K562 (cell line): ENCODE measurements around the gene HK1. TPM values are rescaled to one million over a fixed set of nuclear protein-coding genes. Genes with fewer than 3 reads are reported as not detected.

Source experiments
- ATF7 ChIP-seq: fragments of 450-650 bp; IDR thresholded peaks from 2 replicates; pipeline ENCODE4 v1.7.1; 2014; ENCODE audit warnings: mild to moderate bottlenecking, moderate library complexity
- CAMTA2 ChIP-seq: fragments of 250-450 bp; sonication (Bioruptor Pico); conservative IDR thresholded peaks from 2 replicates; pipeline ENCODE4 v1.5.1; 2022
- MEIS2 ChIP-seq: fragments of 450-650 bp; IDR thresholded peaks from 2 replicates; pipeline ENCODE4 v1.6.1; 2014; ENCODE audit warnings: mild to moderate bottlenecking; ENCODE audit not compliant: partially characterized antibody
- NRF1 ChIP-seq, 2 experiments: fragments of 450-650 bp; IDR thresholded peaks in 1 of 2; conservative IDR thresholded peaks in 1 of 2; 2 replicates each; pipeline ENCODE4 v1.6.1; 2014; ENCODE audit warnings: mild to moderate bottlenecking in 2 of 2
- POLR3A ChIP-seq: IDR thresholded peaks from 2 replicates; pipeline ENCODE4 v1.6.1; 2011; ENCODE audit warnings: borderline replicate concordance, mild to moderate bottlenecking, moderate library complexity; ENCODE audit not compliant: insufficient read length, insufficient read depth; ENCODE audit errors: extremely low read depth
- RAD21 ChIP-seq, 2 experiments: fragments of 250-450 bp in 1 of 2; fragments of 450-650 bp in 1 of 2; sonication (Bioruptor Pico) in 1 of 2; formaldehyde crosslinking in 1 of 2; IDR thresholded peaks in 1 of 2; conservative IDR thresholded peaks in 1 of 2; 2 replicates each; pipeline versions ENCODE4 v1.4.0 to v1.8.0; 2020 to 2022; ENCODE audit warnings: mild to moderate bottlenecking in 2 of 2, moderate library complexity in 1 of 2
- RFX5 ChIP-seq: IDR thresholded peaks from 2 replicates; pipeline ENCODE4 v1.6.1; 2011; ENCODE audit warnings: low read depth, mild to moderate bottlenecking, improper control_type of control experiment, low read length
- TFAM ChIP-seq: fragments of 250-450 bp; sonication (Bioruptor Pico); conservative IDR thresholded peaks from 2 replicates; pipeline ENCODE4 v1.5.0; 2021; ENCODE audit warnings: mild to moderate bottlenecking, moderate library complexity
- TRIM24 ChIP-seq, 2 experiments: fragments of 450-650 bp; IDR thresholded peaks; 2 replicates each; pipeline ENCODE4 v1.6.1; 2016
- XRCC5 ChIP-seq: fragments of 200-400 bp; formaldehyde crosslinking; IDR thresholded peaks from 2 replicates; pipeline ENCODE4 v1.6.1; 2017; ENCODE audit warnings: low read depth, mild to moderate bottlenecking, low read length
- ZNF830 ChIP-seq: fragments of 250-450 bp; sonication (Bioruptor Pico); IDR thresholded peaks from 2 replicates; pipeline ENCODE4 v1.5.0; 2021; ENCODE audit warnings: mild to moderate bottlenecking
- polyA plus RNA-seq, 8 experiments: library from polyadenylated mRNA; depleted of rRNA in 4 of 8; stranded (reverse) in 5 of 8; unstranded in 3 of 8; fragments of >200 nt; fragmentation: Nextera tagmentation in 2 of 8; fragmentation: Illumina TruSeq in 1 of 8; extraction: Ambion mirVana in 2 of 8; extraction: Trizol in 1 of 8; gene quantifications; 2 replicates each; pipeline versions ENCODE4 v1.2.1 to v1.2.3, GENCODE V29; 2011 to 2014; ENCODE audit warnings: inconsistent platforms in 1 of 8, missing spikeins in 1 of 8
- total RNA-seq, 7 experiments: library from RNA; depleted of rRNA in 6 of 7; stranded (reverse); fragments of >200 nt in 6 of 7; fragmentation: Illumina TruSeq in 2 of 7; extraction: Trizol in 2 of 7; gene quantifications; 2 replicates each; pipeline versions ENCODE4 v1.2.1 to v1.2.3, GENCODE V29; 2011 to 2021; ENCODE audit warnings: low replicate concordance in 1 of 7
- TF ChIP-seq, protein P1 (sequence below): fragments of 450-650 bp; IDR thresholded peaks from 2 replicates; pipeline ENCODE4 v1.6.1; 2016; ENCODE audit warnings: mild to moderate bottlenecking, moderate library complexity
- TF ChIP-seq, protein P2 (sequence below), 2 experiments: fragments of 200-800 bp in 1 of 2; sonication (Bioruptor generic) in 1 of 2; sonication (generic) in 1 of 2; formaldehyde crosslinking in 1 of 2; IDR thresholded peaks in 1 of 2; conservative IDR thresholded peaks in 1 of 2; 2 replicates each; pipeline versions ENCODE4 v1.5.0 to v1.6.1; 2016 to 2020; ENCODE audit warnings: missing compliant biosample characterization in 1 of 2, missing genetic modification characterization in 1 of 2, missing genetic modification reagents in 1 of 2
- TF ChIP-seq, protein P3 (sequence below): fragments of 450-650 bp; IDR thresholded peaks from 2 replicates; pipeline ENCODE4 v1.7.0; 2016; ENCODE audit warnings: borderline replicate concordance

Gene HK1
- total and polyA plus RNA-seq, 9 of the 15 experiments (the other 6 are each of a cell fraction or from before 2014, with no cell fraction given), result 29.2 to 444 (median 193) TPM

DNA sequence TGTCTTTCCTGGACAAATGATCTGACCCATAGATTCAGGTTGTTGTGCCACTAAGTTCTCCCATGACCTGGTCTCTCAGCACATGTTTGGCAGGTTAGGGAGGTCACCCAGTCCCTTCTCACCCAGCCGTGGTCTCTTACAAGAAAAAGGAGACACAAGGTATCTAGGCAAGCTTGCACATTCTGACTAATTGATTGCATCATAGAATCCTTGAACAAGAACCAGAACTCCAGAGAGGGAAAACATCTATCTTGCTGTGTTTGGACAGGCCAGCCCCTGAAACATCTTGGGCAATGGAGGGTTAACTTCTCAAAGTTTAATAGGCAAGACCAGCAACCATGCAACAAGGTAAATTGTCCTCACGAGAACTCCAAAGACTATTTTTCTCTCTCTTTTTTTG, 8.5 kb upstream of the HK1 start (continued):
- TF ChIP-seq, protein P1, sequence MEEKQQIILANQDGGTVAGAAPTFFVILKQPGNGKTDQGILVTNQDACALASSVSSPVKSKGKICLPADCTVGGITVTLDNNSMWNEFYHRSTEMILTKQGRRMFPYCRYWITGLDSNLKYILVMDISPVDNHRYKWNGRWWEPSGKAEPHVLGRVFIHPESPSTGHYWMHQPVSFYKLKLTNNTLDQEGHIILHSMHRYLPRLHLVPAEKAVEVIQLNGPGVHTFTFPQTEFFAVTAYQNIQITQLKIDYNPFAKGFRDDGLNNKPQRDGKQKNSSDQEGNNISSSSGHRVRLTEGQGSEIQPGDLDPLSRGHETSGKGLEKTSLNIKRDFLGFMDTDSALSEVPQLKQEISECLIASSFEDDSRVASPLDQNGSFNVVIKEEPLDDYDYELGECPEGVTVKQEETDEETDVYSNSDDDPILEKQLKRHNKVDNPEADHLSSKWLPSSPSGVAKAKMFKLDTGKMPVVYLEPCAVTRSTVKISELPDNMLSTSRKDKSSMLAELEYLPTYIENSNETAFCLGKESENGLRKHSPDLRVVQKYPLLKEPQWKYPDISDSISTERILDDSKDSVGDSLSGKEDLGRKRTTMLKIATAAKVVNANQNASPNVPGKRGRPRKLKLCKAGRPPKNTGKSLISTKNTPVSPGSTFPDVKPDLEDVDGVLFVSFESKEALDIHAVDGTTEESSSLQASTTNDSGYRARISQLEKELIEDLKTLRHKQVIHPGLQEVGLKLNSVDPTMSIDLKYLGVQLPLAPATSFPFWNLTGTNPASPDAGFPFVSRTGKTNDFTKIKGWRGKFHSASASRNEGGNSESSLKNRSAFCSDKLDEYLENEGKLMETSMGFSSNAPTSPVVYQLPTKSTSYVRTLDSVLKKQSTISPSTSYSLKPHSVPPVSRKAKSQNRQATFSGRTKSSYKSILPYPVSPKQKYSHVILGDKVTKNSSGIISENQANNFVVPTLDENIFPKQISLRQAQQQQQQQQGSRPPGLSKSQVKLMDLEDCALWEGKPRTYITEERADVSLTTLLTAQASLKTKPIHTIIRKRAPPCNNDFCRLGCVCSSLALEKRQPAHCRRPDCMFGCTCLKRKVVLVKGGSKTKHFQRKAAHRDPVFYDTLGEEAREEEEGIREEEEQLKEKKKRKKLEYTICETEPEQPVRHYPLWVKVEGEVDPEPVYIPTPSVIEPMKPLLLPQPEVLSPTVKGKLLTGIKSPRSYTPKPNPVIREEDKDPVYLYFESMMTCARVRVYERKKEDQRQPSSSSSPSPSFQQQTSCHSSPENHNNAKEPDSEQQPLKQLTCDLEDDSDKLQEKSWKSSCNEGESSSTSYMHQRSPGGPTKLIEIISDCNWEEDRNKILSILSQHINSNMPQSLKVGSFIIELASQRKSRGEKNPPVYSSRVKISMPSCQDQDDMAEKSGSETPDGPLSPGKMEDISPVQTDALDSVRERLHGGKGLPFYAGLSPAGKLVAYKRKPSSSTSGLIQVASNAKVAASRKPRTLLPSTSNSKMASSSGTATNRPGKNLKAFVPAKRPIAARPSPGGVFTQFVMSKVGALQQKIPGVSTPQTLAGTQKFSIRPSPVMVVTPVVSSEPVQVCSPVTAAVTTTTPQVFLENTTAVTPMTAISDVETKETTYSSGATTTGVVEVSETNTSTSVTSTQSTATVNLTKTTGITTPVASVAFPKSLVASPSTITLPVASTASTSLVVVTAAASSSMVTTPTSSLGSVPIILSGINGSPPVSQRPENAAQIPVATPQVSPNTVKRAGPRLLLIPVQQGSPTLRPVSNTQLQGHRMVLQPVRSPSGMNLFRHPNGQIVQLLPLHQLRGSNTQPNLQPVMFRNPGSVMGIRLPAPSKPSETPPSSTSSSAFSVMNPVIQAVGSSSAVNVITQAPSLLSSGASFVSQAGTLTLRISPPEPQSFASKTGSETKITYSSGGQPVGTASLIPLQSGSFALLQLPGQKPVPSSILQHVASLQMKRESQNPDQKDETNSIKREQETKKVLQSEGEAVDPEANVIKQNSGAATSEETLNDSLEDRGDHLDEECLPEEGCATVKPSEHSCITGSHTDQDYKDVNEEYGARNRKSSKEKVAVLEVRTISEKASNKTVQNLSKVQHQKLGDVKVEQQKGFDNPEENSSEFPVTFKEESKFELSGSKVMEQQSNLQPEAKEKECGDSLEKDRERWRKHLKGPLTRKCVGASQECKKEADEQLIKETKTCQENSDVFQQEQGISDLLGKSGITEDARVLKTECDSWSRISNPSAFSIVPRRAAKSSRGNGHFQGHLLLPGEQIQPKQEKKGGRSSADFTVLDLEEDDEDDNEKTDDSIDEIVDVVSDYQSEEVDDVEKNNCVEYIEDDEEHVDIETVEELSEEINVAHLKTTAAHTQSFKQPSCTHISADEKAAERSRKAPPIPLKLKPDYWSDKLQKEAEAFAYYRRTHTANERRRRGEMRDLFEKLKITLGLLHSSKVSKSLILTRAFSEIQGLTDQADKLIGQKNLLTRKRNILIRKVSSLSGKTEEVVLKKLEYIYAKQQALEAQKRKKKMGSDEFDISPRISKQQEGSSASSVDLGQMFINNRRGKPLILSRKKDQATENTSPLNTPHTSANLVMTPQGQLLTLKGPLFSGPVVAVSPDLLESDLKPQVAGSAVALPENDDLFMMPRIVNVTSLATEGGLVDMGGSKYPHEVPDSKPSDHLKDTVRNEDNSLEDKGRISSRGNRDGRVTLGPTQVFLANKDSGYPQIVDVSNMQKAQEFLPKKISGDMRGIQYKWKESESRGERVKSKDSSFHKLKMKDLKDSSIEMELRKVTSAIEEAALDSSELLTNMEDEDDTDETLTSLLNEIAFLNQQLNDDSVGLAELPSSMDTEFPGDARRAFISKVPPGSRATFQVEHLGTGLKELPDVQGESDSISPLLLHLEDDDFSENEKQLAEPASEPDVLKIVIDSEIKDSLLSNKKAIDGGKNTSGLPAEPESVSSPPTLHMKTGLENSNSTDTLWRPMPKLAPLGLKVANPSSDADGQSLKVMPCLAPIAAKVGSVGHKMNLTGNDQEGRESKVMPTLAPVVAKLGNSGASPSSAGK, result 0 out of 2 replicates have a peak, but pooled peaks have one; percentile 6
- TF ChIP-seq TFAM, result no peak
- TF ChIP-seq POLR3A, result no peak
- no peak for TF ChIP-seq NRF1 (conservative IDR thresholded peaks at IDR 0.05 in 1 of 2, IDR thresholded peaks at IDR 0.05 in 1 of 2)
- peak; percentile 76; the same call in 1 of the 2 replicates for TF ChIP-seq ATF7
- no peak for TF ChIP-seq CAMTA2
- TF ChIP-seq MEIS2, result peak; percentile 40
- TF ChIP-seq XRCC5, result no peak
- no peak for TF ChIP-seq RFX5
- TF ChIP-seq, protein P2, sequence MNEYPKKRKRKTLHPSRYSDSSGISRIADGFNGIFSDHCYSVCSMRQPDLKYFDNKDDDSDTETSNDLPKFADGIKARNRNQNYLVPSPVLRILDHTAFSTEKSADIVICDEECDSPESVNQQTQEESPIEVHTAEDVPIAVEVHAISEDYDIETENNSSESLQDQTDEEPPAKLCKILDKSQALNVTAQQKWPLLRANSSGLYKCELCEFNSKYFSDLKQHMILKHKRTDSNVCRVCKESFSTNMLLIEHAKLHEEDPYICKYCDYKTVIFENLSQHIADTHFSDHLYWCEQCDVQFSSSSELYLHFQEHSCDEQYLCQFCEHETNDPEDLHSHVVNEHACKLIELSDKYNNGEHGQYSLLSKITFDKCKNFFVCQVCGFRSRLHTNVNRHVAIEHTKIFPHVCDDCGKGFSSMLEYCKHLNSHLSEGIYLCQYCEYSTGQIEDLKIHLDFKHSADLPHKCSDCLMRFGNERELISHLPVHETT (CRISPR knock-in tag; conservative IDR thresholded peaks at IDR 0.05 in 1 of 2, IDR thresholded peaks at IDR 0.05 in 1 of 2), result no peak
- TF ChIP-seq, protein P3, sequence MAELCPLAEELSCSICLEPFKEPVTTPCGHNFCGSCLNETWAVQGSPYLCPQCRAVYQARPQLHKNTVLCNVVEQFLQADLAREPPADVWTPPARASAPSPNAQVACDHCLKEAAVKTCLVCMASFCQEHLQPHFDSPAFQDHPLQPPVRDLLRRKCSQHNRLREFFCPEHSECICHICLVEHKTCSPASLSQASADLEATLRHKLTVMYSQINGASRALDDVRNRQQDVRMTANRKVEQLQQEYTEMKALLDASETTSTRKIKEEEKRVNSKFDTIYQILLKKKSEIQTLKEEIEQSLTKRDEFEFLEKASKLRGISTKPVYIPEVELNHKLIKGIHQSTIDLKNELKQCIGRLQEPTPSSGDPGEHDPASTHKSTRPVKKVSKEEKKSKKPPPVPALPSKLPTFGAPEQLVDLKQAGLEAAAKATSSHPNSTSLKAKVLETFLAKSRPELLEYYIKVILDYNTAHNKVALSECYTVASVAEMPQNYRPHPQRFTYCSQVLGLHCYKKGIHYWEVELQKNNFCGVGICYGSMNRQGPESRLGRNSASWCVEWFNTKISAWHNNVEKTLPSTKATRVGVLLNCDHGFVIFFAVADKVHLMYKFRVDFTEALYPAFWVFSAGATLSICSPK, result no peak
- TF ChIP-seq ZNF830, result no peak
- TF ChIP-seq TRIM24 (IDR thresholded peaks at IDR 0.05), result peak; percentile 41 to 42; a peak in 2 of 4 replicates
- TF ChIP-seq RAD21 (CRISPR knock-in tag; conservative IDR thresholded peaks at IDR 0.05 in 1 of 2, IDR thresholded peaks at IDR 0.05 in 1 of 2), result peak in 1 of 2 experiments; percentile 10; a peak in 1 of 4 replicates
